Activated CD4-positive, alpha-beta memory T cell treated with anti-CD3 and anti-CD28 coated beads, Interleukin-2, amount 10 ng/mL, durations not matched to agents 7 days and 5 days (primary cell): ENCODE measurements around the gene EYS. TPM values are rescaled to one million over a fixed set of nuclear protein-coding genes. Genes with fewer than 3 reads are reported as not detected.

Source experiments
- CTCF ChIA-PET: fragments of 350-600 bp; sonication (Branson Sonifier 250); formaldehyde crosslinking; loops from one replicate; lab custom pipeline; 2021; ENCODE audit warnings: antibody characterized with exemption, inconsistent platforms; lab: Charles Lee
- POLR2A ChIA-PET: fragments of 350-600 bp; sonication (Branson Sonifier 250); formaldehyde crosslinking; loops from one replicate; lab custom pipeline; 2021; ENCODE audit warnings: antibody characterized with exemption; lab: Charles Lee
- DNase-seq: peaks from one replicate; pipeline ENCODE4 v3.0.0-alpha.2; 2020
- H3K27ac Mint-ChIP-seq: one replicate; pipeline ENCODE4 v1.8.0; 2021; ENCODE audit warnings: mild to moderate bottlenecking, mixed read lengths
- H3K27me3 Mint-ChIP-seq: one replicate; pipeline ENCODE4 v1.8.0; 2021; ENCODE audit warnings: mixed read lengths
- H3K36me3 Mint-ChIP-seq: one replicate; pipeline ENCODE4 v1.8.0; 2021; ENCODE audit warnings: low read depth, mixed read lengths
- H3K4me1 Mint-ChIP-seq: one replicate; pipeline ENCODE4 v1.8.0; 2021; ENCODE audit warnings: mixed read lengths
- H3K4me3 Mint-ChIP-seq: one replicate; pipeline ENCODE4 v1.8.0; 2021; ENCODE audit warnings: mild to moderate bottlenecking, mixed read lengths
- H3K9me3 Mint-ChIP-seq: one replicate; pipeline ENCODE4 v1.8.0; 2021; ENCODE audit warnings: mixed read lengths
- total RNA-seq, 2 experiments: library from RNA; stranded (reverse); gene quantifications; one replicate each; pipeline ENCODE4 v1.2.3, GENCODE V29; 2021

Gene EYS
- total RNA-seq, 2 experiments from 2014 or later: not detected

- ChIA-PET POLR2A (no interaction called here), CTCF (no interaction called here)
- Mint-ChIP-seq H3K9me3 (peaks cover 17% of the 10 kb centered on the region), H3K36me3 (no peaks in the 10 kb centered on the region), H3K27me3 (no peaks in the 10 kb centered on the region), H3K27ac (no peak overlapping the region), H3K4me1 (no peaks in the 10 kb centered on the region), H3K4me3 (no peak overlapping the region)
- DNase-seq: no peak
These were observed 1396.8 kb downstream of the EYS start for GRCh38 chr6:64310214-64310613.

DNA sequence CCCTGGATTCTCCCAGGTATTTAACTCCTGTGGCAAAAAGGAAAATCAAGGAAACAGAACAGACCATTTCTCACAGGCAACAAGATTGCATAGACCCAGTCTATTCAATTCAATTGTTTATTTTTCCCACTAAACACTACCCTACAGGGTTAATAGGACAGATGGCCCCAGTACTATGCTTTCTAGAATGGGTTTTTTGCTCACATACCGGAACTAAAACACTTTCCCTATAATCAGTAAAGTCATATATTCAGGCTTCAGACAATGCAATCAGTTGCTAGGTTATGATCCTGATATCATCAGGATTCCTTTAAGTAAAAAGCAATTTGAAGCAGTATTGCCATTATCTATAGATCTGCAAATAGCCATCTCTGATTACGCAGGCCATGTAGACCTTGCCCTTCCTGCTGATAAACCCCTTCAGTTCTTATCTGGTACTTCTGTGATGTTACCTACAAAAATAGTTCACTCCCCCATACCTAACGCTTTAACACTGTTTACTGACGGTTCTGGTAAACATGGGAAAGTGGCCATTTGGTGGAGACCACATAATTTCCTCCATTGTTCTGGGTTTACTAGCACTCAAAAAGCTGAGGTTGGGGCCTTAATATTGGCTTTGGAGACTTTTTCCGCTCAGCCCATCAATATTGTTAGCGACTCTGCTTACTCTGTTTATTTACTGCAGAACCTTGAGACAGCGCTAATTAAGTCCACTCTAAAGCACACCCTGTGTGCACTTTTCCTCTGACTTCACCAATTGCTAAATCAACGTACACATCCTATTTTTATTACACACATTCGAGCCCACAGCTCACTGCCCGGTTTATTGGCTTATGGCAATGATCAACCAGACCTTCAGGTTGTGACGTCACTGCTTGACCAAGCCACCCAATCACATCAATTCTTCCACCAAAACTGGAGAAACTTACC, 1405.5 kb downstream of the EYS start:
- Mint-ChIP-seq H3K9me3 (peaks cover 7% of the 10 kb centered on the region), H3K27me3 (no peaks in the 10 kb centered on the region), H3K4me1 (no peaks in the 10 kb centered on the region), H3K27ac (no peak overlapping the region), H3K4me3 (no peak overlapping the region), H3K36me3 (no peaks in the 10 kb centered on the region)
- POLR2A ChIA-PET: no interaction called here
- CTCF ChIA-PET: no interaction called here
- no peak for DNase-seq

DNA sequence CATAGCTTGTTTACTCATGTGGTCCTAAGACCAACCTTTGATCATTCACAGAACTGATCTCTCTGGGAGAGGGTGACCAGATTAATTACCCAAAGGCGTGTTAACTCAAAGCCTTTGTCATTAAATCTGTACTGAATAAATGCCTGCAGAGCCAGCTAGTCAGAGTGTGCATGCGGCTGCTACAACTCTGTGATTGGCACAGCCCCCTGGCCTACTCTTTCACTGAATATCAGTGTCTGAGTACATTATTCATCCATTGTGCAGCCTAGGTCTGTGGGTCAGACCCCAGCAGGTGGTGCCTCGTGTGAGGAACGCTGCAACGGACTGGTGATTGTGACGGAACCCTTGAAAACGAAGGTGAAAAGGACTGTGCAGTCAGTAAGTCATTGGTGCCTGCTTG, 1407.8 kb downstream of the EYS start:
- Mint-ChIP-seq H3K9me3 (peaks cover 7% of the 10 kb centered on the region), H3K4me1 (no peaks in the 10 kb centered on the region), H3K36me3 (no peaks in the 10 kb centered on the region), H3K4me3 (no peak overlapping the region), H3K27ac (no peak overlapping the region), H3K27me3 (no peaks in the 10 kb centered on the region)
- ChIA-PET POLR2A (no interaction called here), CTCF (no interaction called here)
- no peak for DNase-seq

DNA sequence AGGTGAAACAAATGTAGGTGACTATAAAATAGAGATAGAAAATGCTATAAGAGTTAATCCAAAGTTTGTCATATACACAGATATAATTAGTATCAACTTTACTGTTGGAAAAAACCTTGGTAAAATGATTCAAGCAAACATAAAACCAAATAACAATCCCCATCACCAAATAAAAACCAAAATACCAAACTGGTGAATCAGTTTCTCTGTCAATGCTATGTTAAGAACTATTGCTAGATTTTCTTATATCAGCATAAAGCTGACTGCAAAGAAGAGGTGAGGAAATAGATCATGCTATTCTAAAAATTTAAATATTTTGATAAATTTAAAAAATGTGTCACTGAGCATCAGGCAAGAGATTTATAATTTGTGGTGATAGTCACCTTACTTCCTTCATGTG, 1413.0 kb downstream of the EYS start:
- Mint-ChIP-seq H3K27ac (no peak overlapping the region), H3K27me3 (no peaks in the 10 kb centered on the region), H3K36me3 (no peaks in the 10 kb centered on the region), H3K4me1 (no peaks in the 10 kb centered on the region), H3K4me3 (no peak overlapping the region), H3K9me3 (peaks cover 5% of the 10 kb centered on the region)
- ChIA-PET CTCF (no interaction called here), POLR2A (no interaction called here)
- DNase-seq: no peak

GRCh38 chr6:64293298-64293697, 1413.7 kb downstream of the EYS start:
- peaks cover 5% of the 10 kb centered on the region for H3K9me3 Mint-ChIP-seq
- ChIA-PET CTCF (no interaction called here), POLR2A (no interaction called here)
- H3K27ac Mint-ChIP-seq: no peak overlapping the region
- no peaks in the 10 kb centered on the region for H3K27me3 Mint-ChIP-seq
- H3K4me1 Mint-ChIP-seq: no peaks in the 10 kb centered on the region
- H3K36me3 Mint-ChIP-seq: no peaks in the 10 kb centered on the region
- no peak for DNase-seq
- H3K4me3 Mint-ChIP-seq: no peak overlapping the region

- ChIA-PET CTCF (no interaction called here), POLR2A (no interaction called here)
- Mint-ChIP-seq H3K4me3 (no peak overlapping the region), H3K36me3 (no peaks in the 10 kb centered on the region), H3K27me3 (no peaks in the 10 kb centered on the region), H3K9me3 (peaks cover 5% of the 10 kb centered on the region), H3K27ac (no peak overlapping the region), H3K4me1 (no peaks in the 10 kb centered on the region)
- no peak for DNase-seq
These were observed 1416.2 kb downstream of the EYS start for GRCh38 chr6:64290867-64291266.

- H3K27me3 Mint-ChIP-seq: no peaks in the 10 kb centered on the region
- ChIA-PET CTCF (no interaction called here), POLR2A (no interaction called here)
- no peak overlapping the region for H3K27ac Mint-ChIP-seq
- DNase-seq: no peak
- H3K4me1 Mint-ChIP-seq: no peaks in the 10 kb centered on the region
- peaks cover 5% of the 10 kb centered on the region for H3K9me3 Mint-ChIP-seq
- H3K4me3 Mint-ChIP-seq: no peak overlapping the region
- no peaks in the 10 kb centered on the region for H3K36me3 Mint-ChIP-seq
These were observed 1417.1 kb downstream of the EYS start for GRCh38 chr6:64289931-64290330.

GRCh38 chr6:64288351-64288750, 1418.7 kb downstream of the EYS start:
- Mint-ChIP-seq H3K27ac (no peak overlapping the region), H3K4me1 (no peaks in the 10 kb centered on the region), H3K27me3 (no peaks in the 10 kb centered on the region), H3K9me3 (peaks cover 7% of the 10 kb centered on the region), H3K36me3 (no peaks in the 10 kb centered on the region), H3K4me3 (no peak overlapping the region)
- ChIA-PET POLR2A (no interaction called here), CTCF (no interaction called here)
- no peak for DNase-seq

- no peak for DNase-seq
- CTCF ChIA-PET: no interaction called here
- H3K4me3 Mint-ChIP-seq: no peak overlapping the region
- no peaks in the 10 kb centered on the region for H3K36me3 Mint-ChIP-seq
- no peak overlapping the region for H3K27ac Mint-ChIP-seq
- H3K4me1 Mint-ChIP-seq: no peaks in the 10 kb centered on the region
- no peaks in the 10 kb centered on the region for H3K27me3 Mint-ChIP-seq
- peaks cover 3% of the 10 kb centered on the region for H3K9me3 Mint-ChIP-seq
- POLR2A ChIA-PET: no interaction called here
These were observed 1425.9 kb downstream of the EYS start for GRCh38 chr6:64281167-64281566.

- no peaks in the 10 kb centered on the region for H3K4me1 Mint-ChIP-seq
- no peaks in the 10 kb centered on the region for H3K36me3 Mint-ChIP-seq
- ChIA-PET POLR2A (no interaction called here), CTCF (no interaction called here)
- peaks cover 3% of the 10 kb centered on the region for H3K9me3 Mint-ChIP-seq
- H3K27ac Mint-ChIP-seq: no peak overlapping the region
- DNase-seq: no peak
- no peaks in the 10 kb centered on the region for H3K27me3 Mint-ChIP-seq
- H3K4me3 Mint-ChIP-seq: no peak overlapping the region
These were observed 1426.5 kb downstream of the EYS start for GRCh38 chr6:64280569-64280968.

- CTCF ChIA-PET: no interaction called here
- Mint-ChIP-seq H3K36me3 (no peaks in the 10 kb centered on the region), H3K9me3 (peaks cover 6% of the 10 kb centered on the region), H3K27ac (no peak overlapping the region), H3K4me1 (no peaks in the 10 kb centered on the region), H3K4me3 (no peak overlapping the region), H3K27me3 (no peaks in the 10 kb centered on the region)
- POLR2A ChIA-PET: no interaction called here
- DNase-seq: no peak
These were observed 1436.9 kb downstream of the EYS start for GRCh38 chr6:64270083-64270482.

DNA sequence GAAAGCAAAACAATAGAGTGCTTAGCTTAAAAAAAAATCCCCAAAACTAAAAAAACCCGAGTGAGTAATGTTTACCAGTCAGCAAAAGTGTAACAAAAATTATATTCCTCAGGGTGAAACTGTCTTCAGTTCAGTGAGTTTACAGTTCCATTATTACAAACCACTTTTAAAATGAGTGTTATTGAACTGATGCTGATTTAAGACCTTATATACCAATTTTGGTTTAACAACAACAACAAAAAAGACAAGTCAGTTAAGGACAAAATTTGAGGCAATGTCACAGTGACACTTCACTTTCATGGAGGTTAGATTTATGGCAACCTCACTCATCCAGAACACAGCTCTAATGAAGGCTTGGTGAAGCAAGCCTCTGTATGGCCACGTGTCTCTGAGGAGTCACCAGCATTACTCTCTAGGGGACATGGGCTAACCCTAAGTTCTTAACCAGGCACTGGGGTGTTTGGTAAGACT, 1440.6 kb downstream of the EYS start:
- Mint-ChIP-seq H3K36me3 (no peaks in the 10 kb centered on the region), H3K9me3 (no peaks in the 10 kb centered on the region), H3K4me1 (no peaks in the 10 kb centered on the region), H3K27ac (no peak overlapping the region), H3K27me3 (no peaks in the 10 kb centered on the region), H3K4me3 (no peak overlapping the region)
- no peak for DNase-seq
- ChIA-PET POLR2A (no interaction called here), CTCF (no interaction called here)

GRCh38 chr6:64263778-64264177, 1443.2 kb downstream of the EYS start:
- H3K36me3 Mint-ChIP-seq: no peaks in the 10 kb centered on the region
- ChIA-PET CTCF (no interaction called here), POLR2A (no interaction called here)
- no peaks in the 10 kb centered on the region for H3K4me1 Mint-ChIP-seq
- H3K27ac Mint-ChIP-seq: no peak overlapping the region
- no peaks in the 10 kb centered on the region for H3K27me3 Mint-ChIP-seq
- H3K4me3 Mint-ChIP-seq: no peak overlapping the region
- no peak for DNase-seq
- no peaks in the 10 kb centered on the region for H3K9me3 Mint-ChIP-seq

DNA sequence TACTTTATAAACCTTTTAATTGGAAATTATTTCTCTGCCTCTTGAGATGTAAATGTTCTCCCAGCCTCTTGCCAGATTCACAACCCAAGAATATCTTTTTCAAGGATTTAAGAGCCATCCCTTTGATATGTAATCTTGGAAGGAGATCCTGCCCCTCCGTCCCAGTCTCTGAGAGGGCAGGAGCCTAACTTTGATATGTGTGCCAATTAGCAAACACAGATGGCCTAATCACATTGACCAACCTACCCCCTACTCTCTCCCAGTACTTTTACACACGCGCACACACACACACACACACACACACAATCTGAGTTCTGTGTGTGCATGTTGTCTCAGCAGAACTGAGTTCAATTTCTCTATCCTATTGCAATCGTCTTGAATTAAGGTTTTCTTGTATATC, 1447.7 kb downstream of the EYS start:
- Mint-ChIP-seq H3K27me3 (no peaks in the 10 kb centered on the region), H3K27ac (no peak overlapping the region), H3K4me1 (no peaks in the 10 kb centered on the region), H3K36me3 (no peaks in the 10 kb centered on the region), H3K9me3 (no peaks in the 10 kb centered on the region), H3K4me3 (no peak overlapping the region)
- ChIA-PET POLR2A (no interaction called here), CTCF (no interaction called here)
- DNase-seq: no peak
